Psoas muscle (tissue), 8 donors: ENCODE data around the gene SH3RF3. TPM values are rescaled to one million over a fixed set of nuclear protein-coding genes. Genes with fewer than 3 reads are reported as not detected.

Source experiments
- ATAC-seq, 4 donors: fragments of 200-7000 bp; cut with Tn5 transposase; one replicate each; pipeline ENCODE4 v1.9.1; 2020; ENCODE audit warnings: moderate library complexity in 3 of 4, mild to moderate bottlenecking in 2 of 4
- DNase-seq, 2 donors: peaks; one replicate each; pipeline ENCODE4 v3.0.0-alpha.2; 2020
- H3K27ac ChIP-seq: fragments of 200-600 bp; one replicate; pipeline ENCODE4 v1.8.0; 2022
- H3K27me3 ChIP-seq, 3 donors: fragments of 200-600 bp in 1 of 3; one replicate each; pipeline versions ENCODE4 v1.6.1 to v1.8.0; 2013 to 2022; ENCODE audit warnings: low read length in 2 of 3, mild to moderate bottlenecking in 2 of 3, moderate library complexity in 1 of 3; ENCODE audit not compliant: insufficient read depth in 3 of 3
- H3K36me3 ChIP-seq, 2 donors: fragments of 200-600 bp in 1 of 2; one replicate each; pipeline versions ENCODE4 v1.6.1 to v1.8.0; 2013 to 2022; ENCODE audit warnings: low read depth in 1 of 2, mild to moderate bottlenecking in 1 of 2, moderate library complexity in 1 of 2; ENCODE audit not compliant: insufficient read depth in 1 of 2
- H3K4me1 ChIP-seq: fragments of 200-600 bp; one replicate; pipeline ENCODE4 v1.8.0; 2022
- H3K4me3 ChIP-seq: fragments of 200-600 bp; one replicate; pipeline ENCODE4 v1.8.0; 2022; ENCODE audit warnings: mild to moderate bottlenecking
- H3K9me3 ChIP-seq: fragments of 200-600 bp; one replicate; pipeline ENCODE4 v1.8.0; 2022
- whole genome bisulfite sequencing, 3 donors: extraction: QIAGEN DNeasy Blood & Tissue Kit; methylation state at CpG; one replicate each; pipeline versions ENCODE4 v1.1.6 to v1.1.7; 2013; 5-methylcytosine and 5-hydroxymethylcytosine counted together
- intact Hi-C, 2 donors: fragments of 100-400 bp; cut with DNase I; formaldehyde crosslinking; loops; one replicate each; pipeline versions ENCODE4 v1.11.0 to v1.14.2; 2022
- polyA plus RNA-seq, 3 donors: library from polyadenylated mRNA; stranded (reverse); fragments of 200-250 nt; gene quantifications; one replicate each; pipeline ENCODE4 v1.2.3, GENCODE V29; 2013
- total RNA-seq, 4 donors: library from RNA; stranded (reverse); fragmentation: NEBNext Ultra II Directional in 2 of 4; extraction: Animal tissue kit (Norgen Biotek cat#: 25700) in 2 of 4; gene quantifications; one replicate each; pipeline versions ENCODE4 v1.2.1 to v1.2.4, GENCODE V29; 2021 to 2023
- TF ChIP-seq, protein P1 (sequence below): fragments of 200-600 bp; IDR thresholded peaks from one replicate; pipeline ENCODE4 v1.8.0; 2022; ENCODE audit warnings: antibody characterized with exemption
- donor health status: healthy with polysubstance abuse.
- donor health status: DM: no; HTN: no; CAD: no; lungs with moderate emphysema.
- donor health status: Bipolar disorder and iron deficiency.
- donor health status: healthy.
- donor health status: DM: yes; HTN: yes; CAD: no.
- donor health status: DM: no; HTN: no; CAD: no.
- donor health status: DM: no; HTN: no; CAD: no.
- donor health status: DM: yes; HTN: yes; CAD: no.

The SH3RF3 gene
- total and polyA plus RNA-seq, 7 donors: 4.6 to 27.0 (median 9.0) TPM

- intact Hi-C loops: no loop called here
- Histone ChIP-seq H3K36me3 (no peaks in the 10 kb centered on the region), H3K4me1 (peaks cover 22% of the 10 kb centered on the region), H3K4me3 (no peak overlapping the region), H3K27me3 (no peaks in the 10 kb centered on the region), H3K27ac (no peak overlapping the region), H3K9me3 (no peaks in the 10 kb centered on the region)
- TF ChIP-seq, protein P1, sequence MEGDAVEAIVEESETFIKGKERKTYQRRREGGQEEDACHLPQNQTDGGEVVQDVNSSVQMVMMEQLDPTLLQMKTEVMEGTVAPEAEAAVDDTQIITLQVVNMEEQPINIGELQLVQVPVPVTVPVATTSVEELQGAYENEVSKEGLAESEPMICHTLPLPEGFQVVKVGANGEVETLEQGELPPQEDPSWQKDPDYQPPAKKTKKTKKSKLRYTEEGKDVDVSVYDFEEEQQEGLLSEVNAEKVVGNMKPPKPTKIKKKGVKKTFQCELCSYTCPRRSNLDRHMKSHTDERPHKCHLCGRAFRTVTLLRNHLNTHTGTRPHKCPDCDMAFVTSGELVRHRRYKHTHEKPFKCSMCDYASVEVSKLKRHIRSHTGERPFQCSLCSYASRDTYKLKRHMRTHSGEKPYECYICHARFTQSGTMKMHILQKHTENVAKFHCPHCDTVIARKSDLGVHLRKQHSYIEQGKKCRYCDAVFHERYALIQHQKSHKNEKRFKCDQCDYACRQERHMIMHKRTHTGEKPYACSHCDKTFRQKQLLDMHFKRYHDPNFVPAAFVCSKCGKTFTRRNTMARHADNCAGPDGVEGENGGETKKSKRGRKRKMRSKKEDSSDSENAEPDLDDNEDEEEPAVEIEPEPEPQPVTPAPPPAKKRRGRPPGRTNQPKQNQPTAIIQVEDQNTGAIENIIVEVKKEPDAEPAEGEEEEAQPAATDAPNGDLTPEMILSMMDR: no peak
- ATAC-seq: no peak
- WGBS, 3 donors: 70 to 91% (median 71%) methylated on average over 7 of the region's 7 CpGs
- no peak for DNase-seq
These were observed 124.2 kb downstream of the SH3RF3 start for GRCh38 chr2:109253217-109253616.

- Histone ChIP-seq H3K27ac (no peak overlapping the region), H3K4me3 (no peak overlapping the region), H3K4me1 (peaks cover 29% of the 10 kb centered on the region), H3K36me3 (no peaks in the 10 kb centered on the region), H3K9me3 (no peaks in the 10 kb centered on the region), H3K27me3 (no peaks in the 10 kb centered on the region)
- TF ChIP-seq, protein P1: no peak
- WGBS, 3 donors: 93 to 95% (median 95%) methylated on average over 12 of the region's 12 CpGs
- ATAC-seq: no peak
- DNase-seq: no peak
- intact Hi-C loops: no loop called here
These were observed 125.3 kb downstream of the SH3RF3 start for GRCh38 chr2:109254174-109254904.

GRCh38 chr2:109255654-109256053 lies 126.6 kb downstream of the SH3RF3 start:
- 54 to 82% (median 64%) methylated on average over 4 of the region's 4 CpGs for WGBS, 3 donors
- peaks cover 31% of the 10 kb centered on the region for H3K4me1 ChIP-seq
- TF ChIP-seq, protein P1: no peak
- H3K27ac ChIP-seq: no peak overlapping the region
- no peaks in the 10 kb centered on the region for H3K27me3 ChIP-seq
- no peaks in the 10 kb centered on the region for H3K9me3 ChIP-seq
- H3K4me3 ChIP-seq: no peak overlapping the region
- no peak for DNase-seq
- no peak for ATAC-seq
- no peaks in the 10 kb centered on the region for H3K36me3 ChIP-seq
- intact Hi-C loops: no loop called here

DNA sequence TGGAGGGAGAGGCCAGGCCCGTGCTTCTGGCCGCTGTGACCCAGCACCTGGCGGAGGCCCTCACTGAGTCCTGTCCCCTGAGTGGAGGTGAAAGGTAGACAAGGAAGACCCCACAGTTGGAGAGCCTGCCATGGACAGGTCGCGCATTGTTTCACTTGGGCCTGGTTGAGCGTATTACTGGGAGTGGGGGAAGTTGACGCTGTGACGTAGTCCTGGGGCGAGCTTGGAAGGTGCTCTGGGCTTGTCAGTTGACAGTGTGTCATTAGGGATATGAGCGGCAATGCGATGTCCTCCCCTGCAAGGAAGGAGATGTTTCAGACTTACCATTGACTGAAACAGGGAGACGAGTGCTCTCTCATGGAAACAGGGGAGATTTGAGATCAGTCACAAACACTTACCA lies 127.1 kb downstream of the SH3RF3 start:
- Histone ChIP-seq H3K36me3 (no peaks in the 10 kb centered on the region), H3K4me3 (no peak overlapping the region), H3K27me3 (no peaks in the 10 kb centered on the region), H3K27ac (no peak overlapping the region), H3K9me3 (no peaks in the 10 kb centered on the region), H3K4me1 (peaks cover 31% of the 10 kb centered on the region)
- intact Hi-C loops: no loop called here
- DNase-seq (no peak), ATAC-seq (no peak)
- TF ChIP-seq, protein P1: no peak
- WGBS, 3 donors: 90 to 96% (median 91%) methylated on average over 12 of the region's 12 CpGs

GRCh38 chr2:109256921-109257320 lies 127.9 kb downstream of the SH3RF3 start:
- peak; percentile 52 to 76 (median 59) for ATAC-seq
- H3K27ac ChIP-seq: no peak overlapping the region
- TF ChIP-seq, protein P1: no peak
- H3K4me3 ChIP-seq: no peak overlapping the region
- no peaks in the 10 kb centered on the region for H3K36me3 ChIP-seq
- intact Hi-C loops: no loop called here
- peak; percentile 61 to 78 for DNase-seq
- no peaks in the 10 kb centered on the region for H3K27me3 ChIP-seq
- peaks cover 33% of the 10 kb centered on the region for H3K4me1 ChIP-seq
- WGBS, 3 donors: 25 to 39% (median 27%) methylated on average over 7 of the region's 7 CpGs
- no peaks in the 10 kb centered on the region for H3K9me3 ChIP-seq
